SHP77 (cell line): ENCODE results near the gene TMEM255B.
A peak's percentile ranks its signal among the peaks of the same experiment; 100 is the strongest.

ENCODE experiments used
- DNase-seq, 2 experiments: peaks; one replicate each; lab custom pipeline; 2025; lab: John Stamatoyannopoulos, UW

The TMEM255B gene

DNA sequence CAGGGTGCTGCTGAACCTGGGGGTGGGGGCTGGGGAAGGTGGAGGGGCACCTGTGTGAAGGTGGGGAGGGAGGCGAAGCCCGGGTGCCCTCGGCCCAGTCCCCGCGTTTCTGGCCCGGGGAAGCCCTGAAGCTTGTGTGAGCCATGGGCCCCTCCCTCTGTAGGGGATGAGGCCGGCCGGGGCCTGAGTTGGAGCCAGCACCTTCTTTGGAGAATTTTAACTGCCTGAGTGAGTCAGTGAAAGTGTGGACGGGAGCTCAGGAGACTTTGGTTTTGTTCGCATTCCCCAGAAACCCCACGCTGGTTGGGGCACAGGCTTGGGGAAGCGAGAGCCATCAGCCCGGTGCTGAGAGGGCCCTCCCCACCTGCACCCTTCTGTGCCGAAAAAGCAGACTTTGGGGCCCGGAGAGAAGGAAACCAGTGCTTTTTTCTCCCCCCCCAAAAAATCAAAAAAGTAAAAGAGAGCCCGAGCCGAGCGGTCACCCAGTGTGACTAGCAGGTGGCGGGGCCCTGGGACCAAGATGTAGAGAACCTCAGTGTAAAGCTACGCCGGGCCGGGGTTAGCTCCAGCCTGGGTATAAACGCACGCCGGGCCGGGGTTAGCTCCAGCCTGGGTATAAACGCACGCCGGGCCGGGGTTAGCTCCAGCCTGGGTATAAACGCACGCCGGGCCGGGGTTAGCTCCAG lies 45.1 kb downstream of the TMEM255B start:
- DNase-seq: no peak

DNA sequence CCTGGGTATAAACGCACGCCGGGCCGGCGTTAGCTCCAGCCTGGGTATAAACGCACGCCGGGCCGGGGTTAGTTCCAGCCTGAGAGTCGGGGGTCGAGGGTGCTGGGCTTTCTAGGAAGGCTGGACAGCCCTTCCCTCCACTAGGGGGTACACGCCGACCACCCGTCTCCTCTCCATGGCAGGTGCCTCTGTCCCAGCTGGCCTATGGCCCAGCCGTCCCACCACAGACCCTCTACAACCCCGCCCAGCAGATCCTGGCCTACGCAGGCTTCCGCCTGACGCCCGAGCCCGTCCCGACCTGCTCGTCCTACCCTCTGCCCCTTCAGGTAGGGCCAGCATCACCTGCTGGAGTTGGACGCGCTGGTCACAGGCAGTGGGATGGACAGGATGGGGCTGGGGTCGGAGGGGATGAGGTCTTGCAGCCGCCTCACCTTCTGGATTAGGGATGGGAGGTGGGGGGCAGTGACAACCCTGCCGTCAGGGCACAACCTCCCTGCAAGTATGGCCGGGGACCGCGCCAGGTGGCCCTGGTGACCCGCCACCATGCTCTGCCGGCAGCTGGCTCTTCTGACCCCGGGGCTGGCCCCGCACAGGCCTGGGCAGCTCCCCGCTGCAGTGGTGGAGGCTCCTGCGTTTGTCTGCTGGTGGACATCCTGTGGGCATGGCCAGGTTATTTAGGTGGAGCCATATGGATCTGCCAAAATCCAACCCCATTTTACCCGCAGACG lies 45.8 kb downstream of the TMEM255B start:
- DNase-seq: no peak

DNA sequence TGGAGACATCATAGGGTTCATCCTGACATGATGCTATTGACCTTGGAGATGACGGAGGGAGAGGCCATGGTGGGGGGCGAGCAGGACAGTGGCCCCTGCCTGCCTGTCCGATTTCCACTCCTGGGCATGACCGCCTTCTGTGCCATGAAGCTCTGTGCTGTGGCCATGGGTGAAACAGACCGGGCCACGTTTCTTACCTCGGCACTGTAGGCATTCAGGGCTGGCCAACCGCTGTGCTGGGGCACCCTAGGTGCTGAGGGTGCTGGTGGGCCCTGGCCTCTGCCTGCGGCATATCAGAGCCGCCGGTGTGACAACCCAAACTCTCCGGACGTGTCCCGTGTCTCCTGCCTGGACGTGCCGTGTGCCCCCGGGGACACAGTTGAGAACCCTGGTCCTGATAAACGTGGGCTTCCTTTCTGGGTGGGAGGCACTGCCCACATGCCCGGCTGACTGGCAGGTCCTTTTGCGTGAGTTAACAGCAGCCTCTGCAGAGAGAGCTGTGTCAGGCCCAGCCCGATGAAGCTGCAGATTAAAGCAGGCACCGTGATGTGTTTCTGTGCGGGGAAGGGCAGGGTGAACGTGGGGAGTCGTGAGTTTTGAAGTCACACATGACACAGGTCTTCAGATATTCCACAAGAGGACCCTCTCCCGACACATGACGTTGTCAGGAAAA lies 46.5 kb downstream of the TMEM255B start:
- DNase-seq: no peak

DNA sequence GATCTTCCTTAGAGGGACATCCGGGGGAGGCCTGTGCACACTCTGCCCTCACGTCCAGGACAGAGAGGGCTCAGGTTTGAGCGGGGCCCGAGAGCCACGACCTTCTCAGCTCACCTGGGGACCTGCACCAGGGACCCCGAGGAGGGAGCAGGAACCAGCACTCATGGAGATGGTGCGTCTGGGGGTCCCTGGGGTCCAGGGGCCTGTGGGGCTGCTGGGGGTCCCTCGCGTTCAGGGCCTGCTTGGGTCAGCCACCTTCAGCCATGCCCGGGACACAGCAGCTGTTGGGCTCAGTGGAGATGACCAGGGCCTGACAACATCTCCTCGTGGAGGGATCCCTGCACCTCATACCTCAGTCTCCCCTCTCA lies 47.1 kb downstream of the TMEM255B start:
- no peak for DNase-seq

DNA sequence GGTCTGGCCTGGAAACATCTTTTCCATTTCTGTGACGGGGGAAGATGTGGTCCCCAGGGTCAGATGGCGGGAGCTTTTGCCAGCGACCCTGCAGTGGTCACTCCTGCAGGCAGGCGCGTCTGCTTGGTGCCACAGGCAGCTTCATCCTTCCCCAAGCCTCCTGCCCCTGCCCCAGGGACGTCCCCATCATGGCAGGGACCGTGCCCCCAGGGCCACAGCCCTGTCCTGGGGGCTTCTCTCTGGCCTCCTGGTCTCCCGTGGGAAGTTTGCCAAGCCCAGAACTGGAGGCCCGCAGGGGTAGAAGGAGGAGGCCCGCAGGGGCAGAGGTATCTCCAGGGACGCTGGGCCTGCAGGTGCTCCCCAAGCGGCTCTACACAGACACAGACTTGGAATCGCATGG lies 47.5 kb downstream of the TMEM255B start:
- DNase-seq: no peak

DNA sequence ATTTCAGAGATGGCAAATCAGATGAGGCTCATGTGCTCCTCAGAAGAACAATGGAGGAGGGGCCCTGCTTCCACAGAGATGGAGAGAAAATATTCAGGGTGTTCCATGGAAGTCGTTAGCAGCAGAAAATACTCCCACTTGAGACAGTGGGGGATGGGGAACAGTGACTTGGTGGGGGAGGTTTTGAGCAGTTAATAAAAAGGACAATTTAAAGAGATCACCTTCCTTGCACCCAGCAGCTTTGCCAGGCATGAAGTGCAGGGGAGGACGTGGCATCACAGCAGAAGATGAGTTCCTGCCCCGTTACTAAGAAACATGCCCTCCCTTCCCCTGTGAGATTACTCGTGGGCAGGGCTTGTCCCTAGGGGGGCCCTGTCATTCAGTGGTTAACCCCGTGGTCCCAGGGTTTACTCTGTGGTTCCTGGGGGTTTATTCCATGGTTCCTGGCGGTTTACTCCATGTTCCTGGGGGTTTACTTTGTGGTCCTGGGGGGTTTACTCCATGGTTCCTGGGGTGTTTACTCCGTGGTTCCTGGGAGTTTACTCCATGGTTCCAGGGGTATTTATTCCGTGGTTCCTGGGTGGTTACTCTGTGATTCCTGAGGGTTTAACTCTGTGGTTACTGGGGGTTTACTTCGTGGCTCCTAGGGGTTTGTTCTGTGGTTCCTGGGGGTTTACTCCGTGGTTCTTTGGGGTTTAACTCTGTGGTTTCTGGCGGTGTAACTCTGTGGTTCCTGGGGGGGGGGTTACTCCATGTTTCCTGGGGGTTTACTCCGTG lies 49.2 kb downstream of the TMEM255B start:
- DNase-seq: no peak

DNA sequence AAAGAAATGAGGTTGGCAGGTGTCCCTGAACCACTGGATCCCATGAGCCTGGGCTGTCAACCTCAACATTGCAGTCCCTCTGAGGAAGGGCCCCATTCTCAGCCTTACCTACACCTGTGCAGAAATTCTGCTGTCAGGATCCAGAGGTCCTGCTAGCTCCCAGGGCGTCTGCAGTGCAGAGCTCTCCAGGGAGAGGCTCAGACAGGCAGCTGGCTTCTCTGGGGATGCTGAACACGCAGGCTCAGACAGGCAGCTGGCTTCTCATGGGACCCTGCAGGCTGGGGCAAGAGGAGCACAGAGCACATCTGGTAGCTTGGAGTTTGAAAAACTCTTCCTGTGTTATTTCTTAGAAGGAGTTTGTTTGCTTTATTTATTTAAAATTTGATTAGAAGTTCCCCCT lies 50.9 kb downstream of the TMEM255B start:
- no peak for DNase-seq

DNA sequence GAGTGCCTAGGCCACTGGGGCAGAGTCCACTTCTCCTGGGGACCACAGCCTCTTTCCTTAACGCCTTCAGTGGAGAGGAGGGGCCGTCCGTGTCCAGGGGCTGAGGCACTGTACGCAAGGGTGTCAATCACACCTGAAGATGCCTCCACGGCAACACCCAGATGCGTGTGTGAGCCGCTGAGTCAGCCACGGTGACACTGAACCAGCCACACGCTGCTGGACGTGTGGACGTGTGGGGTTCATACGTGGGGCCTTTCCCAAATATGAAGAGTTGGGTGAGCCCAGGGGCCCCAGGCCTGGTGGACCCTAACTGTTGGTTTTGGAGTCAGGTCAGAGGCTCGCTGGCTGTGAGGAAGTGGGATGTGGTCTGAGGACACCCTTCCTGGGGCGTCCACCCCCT lies 51.6 kb downstream of the TMEM255B start:
- DNase-seq: no peak

DNA sequence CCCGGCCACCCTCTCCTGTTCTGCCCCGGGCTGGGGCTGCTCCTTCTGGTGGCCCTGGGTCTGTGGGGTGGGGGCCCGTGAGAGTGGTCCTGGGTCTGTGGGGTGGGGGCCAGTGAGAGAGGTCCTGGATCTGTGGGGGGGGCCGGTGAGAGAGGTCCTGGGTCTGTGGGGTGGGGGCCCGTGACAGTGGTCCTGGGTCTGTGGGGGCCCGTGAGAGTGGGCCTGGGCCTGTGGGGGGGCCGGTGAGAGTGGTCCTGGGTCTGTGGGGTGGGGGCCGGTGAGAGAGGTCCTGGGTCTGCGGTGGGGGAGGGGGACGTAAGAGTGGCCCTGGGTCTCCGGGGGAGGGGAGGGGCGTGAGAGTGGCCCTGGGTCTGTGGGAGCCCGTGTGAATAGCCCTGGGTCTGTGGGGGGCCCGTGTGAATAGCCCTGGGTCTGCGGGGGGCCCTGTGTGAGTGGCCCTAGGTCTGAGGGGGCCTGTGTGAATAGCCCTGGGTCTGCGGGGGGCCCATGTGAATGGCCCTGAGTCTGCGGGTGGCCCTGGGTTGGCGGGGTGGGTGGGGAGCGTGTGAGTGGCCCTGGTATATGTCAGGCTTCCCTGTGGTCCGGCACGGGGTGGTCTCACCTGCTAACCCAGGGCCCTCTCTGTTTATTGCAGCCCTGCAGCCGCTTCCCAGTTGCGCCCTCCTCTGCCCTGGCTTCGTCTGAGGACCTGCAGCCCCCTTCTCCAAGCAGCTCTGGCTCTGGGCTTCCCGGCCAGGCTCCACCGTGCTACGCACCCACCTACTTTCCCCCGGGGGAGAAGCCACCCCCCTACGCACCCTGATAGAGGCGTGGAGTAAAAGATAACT lies 52.3 kb downstream of the TMEM255B start:
- DNase-seq: no peak

DNA sequence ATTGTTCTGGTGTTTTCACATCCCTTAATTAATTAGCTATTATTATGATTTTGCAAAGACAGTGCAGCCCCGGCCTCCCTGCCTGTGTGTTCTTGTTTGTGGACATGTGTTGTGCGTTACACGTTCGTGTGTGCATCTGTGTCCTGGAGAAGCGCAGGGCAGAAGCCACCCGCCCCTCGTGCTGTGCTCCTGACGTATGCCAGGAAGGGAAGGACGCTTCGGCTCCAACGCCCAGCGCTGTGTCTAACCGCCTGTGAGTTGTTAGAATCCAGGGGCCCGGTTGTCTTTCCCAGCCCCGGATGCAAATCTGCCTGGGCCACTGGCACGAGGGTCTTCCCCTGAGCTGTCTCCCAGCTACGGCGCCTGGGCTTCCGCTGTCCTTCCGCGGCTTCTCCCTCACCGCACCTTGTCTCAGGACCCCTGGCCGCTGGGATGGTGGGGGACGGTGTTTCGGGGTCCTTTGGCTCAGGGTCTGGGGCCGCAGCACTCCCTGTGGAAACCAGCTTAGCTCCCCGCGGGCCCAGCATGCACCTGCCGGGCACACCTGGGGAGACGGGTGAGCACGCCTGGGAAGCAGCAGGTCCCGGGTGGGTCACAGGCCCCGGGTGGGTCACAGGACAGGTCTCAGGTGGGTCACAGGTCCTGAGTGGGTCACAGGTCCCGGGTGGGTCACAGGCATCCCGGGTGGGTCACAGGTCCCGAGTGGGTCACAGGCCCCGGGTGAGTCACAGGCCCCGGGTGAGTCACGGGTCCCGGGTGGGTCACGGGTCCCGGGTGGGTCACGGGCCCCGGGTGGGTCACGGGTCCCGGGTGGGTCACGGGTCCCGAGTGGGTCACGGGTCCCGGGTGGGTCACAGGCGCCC lies 53.4 kb downstream of the TMEM255B start:
- DNase-seq: no peak

DNA sequence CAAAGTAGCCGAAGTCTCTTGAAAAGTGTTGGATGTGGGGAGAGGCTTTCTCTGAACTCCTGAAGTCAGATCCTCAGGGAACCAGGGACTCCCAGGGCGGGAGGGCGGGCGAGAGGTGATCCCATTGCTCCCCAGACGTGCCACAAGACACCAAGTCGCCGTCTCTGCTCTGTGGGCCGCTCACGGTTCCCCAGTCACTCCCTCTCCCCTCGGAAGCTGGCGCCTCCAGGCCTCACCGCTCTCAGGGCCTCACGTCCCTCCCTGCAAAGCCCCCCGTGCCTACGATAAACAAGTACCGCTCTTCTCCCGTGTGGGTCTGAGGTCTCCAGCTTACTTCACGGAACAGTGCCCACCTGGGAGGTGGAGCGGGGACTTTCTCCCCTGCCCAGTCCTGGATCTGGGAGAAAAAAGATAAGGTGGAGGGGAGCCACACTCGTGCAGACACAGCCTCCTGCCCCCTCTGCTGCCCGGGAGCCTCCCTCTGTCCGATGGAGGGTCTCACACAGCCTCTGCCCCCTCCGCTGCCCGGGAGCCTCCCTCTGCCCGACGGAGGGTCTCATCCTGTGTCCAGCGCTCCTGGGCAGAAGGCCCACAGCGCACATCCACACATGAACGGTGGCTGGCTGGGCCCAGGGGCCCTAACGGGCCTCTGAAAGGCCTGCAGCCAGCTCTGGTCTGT lies 54.2 kb downstream of the TMEM255B start:
- no peak for DNase-seq

DNA sequence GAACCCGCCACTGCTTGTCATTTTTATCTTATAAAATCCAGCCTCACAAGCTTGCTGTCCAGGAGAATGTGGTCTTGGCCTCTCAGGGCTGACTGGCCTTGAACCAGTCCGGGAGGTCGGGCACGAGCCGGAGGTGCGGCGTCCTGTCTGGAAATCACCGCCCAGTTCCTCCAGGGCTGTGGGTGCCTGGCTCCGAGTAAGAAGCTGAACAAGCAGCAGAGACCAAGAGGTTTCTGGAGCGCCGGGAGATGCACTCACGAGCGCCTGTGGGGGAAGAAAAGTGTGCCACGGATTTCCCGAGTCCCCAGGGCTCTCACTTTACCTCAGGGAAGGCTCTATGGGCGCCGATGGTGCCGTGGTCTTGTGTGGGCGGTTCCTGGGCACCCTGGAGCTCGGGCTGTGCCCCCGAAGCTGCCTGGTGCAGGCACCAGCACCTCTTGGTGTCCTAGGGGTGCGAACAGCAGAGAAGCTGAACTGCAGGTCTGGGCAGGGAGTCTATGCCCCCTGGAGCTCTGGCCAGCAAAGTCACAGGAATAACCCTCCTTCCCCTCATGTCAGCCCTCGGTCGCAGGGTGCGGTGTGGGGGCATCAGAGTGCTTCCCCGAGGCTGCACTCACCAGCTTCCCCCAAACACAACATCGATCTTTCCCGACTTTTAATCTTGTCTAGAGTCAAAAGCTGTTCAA lies 54.9 kb downstream of the TMEM255B start:
- DNase-seq: no peak

DNA sequence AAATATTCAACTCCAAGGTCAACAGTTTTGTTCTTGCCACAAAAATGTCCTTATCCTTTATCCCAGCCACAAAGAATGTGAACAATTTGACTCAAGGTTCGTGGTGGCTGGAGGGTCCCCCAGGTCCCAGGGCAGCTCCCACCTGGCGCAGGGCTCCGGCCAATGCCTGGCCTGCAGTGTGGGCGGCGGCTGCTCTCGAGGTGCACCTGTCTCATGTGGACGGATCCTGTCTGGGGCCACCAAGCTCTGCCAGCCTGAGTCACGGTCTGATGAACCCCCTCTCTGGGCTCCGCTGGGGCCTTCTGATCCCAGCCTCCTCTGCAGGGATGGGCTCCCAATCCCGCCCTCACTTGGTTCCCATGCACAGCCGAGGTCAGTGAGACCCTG lies 55.4 kb downstream of the TMEM255B start:
- DNase-seq: peak in 1 of 2 experiments; percentile 34

DNA sequence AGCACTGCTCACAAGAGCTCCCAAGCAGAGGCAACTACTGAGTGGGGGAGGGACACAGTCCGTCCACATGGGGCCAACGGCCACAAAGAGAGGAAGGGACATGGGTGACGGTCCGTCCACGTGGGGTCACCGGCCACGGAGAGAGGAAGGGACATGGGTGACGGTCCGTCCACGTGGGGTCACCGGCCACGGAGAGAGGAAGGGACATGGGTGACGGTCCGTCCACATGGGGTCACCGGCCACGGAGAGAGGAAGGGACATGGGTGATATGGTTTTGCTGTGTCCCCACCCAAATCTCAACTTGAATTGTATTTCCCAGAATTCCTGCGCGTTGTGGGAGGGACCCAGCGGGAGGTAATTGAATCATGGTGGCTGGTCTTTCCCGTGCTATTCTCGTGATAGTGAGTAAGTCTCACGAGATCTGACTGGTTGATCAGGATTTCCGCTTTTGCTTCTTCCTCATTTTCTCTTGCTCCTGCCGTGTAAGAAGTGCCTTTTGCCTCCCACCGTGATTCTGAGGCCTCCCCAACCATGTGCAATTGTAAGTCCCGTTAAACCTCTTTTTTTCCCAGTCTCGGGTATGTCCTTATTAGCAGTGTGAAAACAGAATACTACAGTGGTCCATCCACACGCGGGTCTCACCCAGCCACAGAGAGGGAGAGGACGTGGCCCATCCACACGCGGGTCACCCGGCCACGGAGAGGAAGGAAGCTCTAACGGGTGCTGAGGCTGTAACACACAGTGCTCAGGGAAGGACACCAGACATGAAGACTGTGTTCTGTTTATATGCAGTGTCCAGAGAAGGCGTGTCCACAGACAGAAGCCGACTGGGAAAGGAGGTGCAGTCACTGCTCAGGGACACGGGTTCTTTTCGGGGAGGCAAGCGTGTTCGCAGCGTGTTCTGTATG lies 56.4 kb downstream of the TMEM255B start:
- DNase-seq: peak; percentile 93

DNA sequence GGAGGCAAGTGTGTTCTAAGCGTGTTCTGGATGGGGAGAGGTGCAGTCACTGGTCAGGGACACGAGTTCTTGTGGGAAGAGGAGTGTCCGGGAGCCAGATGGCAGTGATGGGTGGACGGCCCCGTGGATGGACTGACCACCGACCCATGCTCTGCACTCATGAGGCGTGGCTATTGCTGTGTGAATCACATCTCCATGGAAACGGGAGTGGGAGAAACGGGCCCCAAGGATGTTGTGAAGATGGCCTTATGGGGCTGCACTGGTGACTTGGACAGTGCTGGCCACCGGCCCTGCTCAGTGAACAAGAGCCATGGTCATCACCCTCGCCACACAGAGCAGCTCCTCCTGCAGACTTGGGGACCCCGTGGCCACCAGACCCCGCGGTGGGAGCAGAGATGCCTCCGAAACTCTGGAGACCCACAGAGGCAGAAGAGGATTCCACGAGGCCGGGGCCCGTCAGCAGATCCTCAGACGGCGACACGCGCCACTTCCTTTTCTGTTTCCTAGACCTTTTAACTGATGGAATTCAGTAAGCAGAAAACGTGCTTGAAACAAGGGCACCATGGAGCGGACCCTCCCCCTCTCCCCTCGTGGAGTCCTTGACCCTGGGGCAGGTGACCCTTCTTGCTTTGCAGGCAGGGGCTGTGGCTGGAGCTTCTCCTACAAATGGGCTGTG lies 57.4 kb downstream of the TMEM255B start:
- DNase-seq: peak in 1 of 2 experiments; percentile 24

DNA sequence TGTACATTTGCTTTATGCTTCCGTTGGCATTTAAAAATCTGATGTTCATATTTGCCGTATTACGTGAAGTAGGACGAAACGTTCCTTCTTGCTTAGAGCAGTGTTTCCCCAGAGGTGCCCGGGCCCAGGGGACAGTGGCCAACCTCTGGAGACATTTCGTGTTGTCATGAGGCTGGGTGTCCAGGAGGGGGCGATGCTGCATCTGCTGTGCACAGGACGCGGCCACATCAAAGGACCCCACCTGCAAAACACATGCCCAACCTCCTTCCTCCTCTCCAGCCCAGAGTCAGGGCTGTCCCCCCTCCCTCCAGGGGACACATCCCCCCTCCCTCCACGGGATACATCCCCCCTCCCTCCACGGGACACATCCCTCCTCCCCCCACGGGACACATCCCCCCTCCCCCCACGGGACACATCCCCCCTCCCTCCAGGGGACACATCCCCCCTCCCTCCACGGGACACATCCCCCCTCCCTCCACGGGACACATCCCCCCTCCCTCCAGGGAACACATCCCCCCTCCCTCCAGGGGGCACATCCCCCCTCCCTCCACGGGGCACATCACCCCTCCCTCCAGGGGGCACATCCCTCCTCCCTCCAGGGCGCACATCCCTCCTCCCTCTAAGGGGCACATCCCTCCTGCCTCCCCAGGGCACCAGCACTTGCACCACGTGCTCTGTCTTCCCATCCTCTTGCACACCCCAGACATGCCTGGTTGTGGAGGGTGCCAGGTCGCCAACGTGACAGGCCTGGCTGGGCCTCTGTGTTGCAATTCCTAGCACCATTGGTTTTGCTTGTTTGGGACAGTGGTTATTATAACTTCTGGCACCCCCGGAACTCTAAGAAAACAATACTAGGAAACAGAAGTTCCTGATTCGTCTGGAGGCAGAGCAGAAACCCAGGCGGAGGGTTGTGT lies 58.2 kb downstream of the TMEM255B start:
- peak; percentile 82 to 84 for DNase-seq
